Stimulated activated CD8-positive, alpha-beta memory T cell treated with anti-CD3 and anti-CD28 coated beads, Interleukin-7, amount 100 ng/mL, for 24 hours (primary cell): ENCODE measurements around the gene ELAPOR1.
"Not testable (repeated sequence)": the region's sequence is repeated elsewhere in the genome, so short reads cannot be mapped to it uniquely, and the experiment has no call there.

Source experiments
- DNase-seq: peaks from one replicate; pipeline ENCODE4 v3.0.0-alpha.2; 2020; ENCODE audit warnings: low read depth

The ELAPOR1 gene

GRCh38 chr1:109135940-109136339 is 22.0 kb downstream of the ELAPOR1 start:
- no peak for DNase-seq

GRCh38 chr1:109136766-109137165 is 22.9 kb downstream of the ELAPOR1 start:
- DNase-seq, result no peak

GRCh38 chr1:109137958-109138357 is 24.0 kb downstream of the ELAPOR1 start:
- no peak for DNase-seq

- DNase-seq, result no peak
Observed at GRCh38 chr1:109138358-109138757, 24.4 kb downstream of the ELAPOR1 start.

- no peak for DNase-seq
Observed at GRCh38 chr1:109140392-109140791, 26.5 kb downstream of the ELAPOR1 start.

- DNase-seq, result no peak
Observed at GRCh38 chr1:109142260-109142659, 28.3 kb downstream of the ELAPOR1 start.

GRCh38 chr1:109142725-109143124 is 28.8 kb downstream of the ELAPOR1 start:
- DNase-seq, result not testable (repeated sequence)

GRCh38 chr1:109148987-109149561 is 35.2 kb downstream of the ELAPOR1 start:
- DNase-seq, result no peak

GRCh38 chr1:109149874-109150601 is 36.1 kb downstream of the ELAPOR1 start:
- no peak for DNase-seq

- no peak for DNase-seq
Observed at GRCh38 chr1:109151146-109151990, 37.5 kb downstream of the ELAPOR1 start.

- no peak for DNase-seq
Observed at GRCh38 chr1:109152196-109152595, 38.3 kb downstream of the ELAPOR1 start.

GRCh38 chr1:109156916-109157385 is 43.0 kb downstream of the ELAPOR1 start:
- no peak for DNase-seq

- DNase-seq, result no peak
Observed at GRCh38 chr1:109158433-109158832, 44.5 kb downstream of the ELAPOR1 start.

- DNase-seq, result no peak
Observed at GRCh38 chr1:109159326-109159725, 45.4 kb downstream of the ELAPOR1 start.

GRCh38 chr1:109160071-109160840 is 46.3 kb downstream of the ELAPOR1 start:
- no peak for DNase-seq

GRCh38 chr1:109161858-109162606 is 48.1 kb downstream of the ELAPOR1 start:
- DNase-seq, result peak; percentile 5

GRCh38 chr1:109162626-109163025 is 48.7 kb downstream of the ELAPOR1 start:
- DNase-seq, result no peak

GRCh38 chr1:109163551-109163950 is 49.6 kb downstream of the ELAPOR1 start:
- DNase-seq, result no peak
